GM19452 (cell line): ENCODE results near the gene TTC27.
"Not testable (repeated sequence)": the region's sequence is repeated elsewhere in the genome, so short reads cannot be mapped to it uniquely, and the experiment has no call there.

ENCODE experiments used
- ATAC-seq: cut with Tn5 transposase; IDR thresholded peaks from one replicate; pipeline ENCODE4 v1.9.1; 2021; ENCODE audit not compliant: unreplicated experiment

The TTC27 gene

GRCh38 chr2:32627814-32628579 lies at the start of gene TTC27:
Gene TTC27 (plus strand): TSS chr2:32628050. CDS start chr2:32628293, 243 bp downstream.
- ATAC-seq = peak; percentile 99

GRCh38 chr2:32591669-32592463 lies 36.0 kb upstream of the TTC27 start:
- peak; percentile 81 for ATAC-seq

- no peak for ATAC-seq
Measured at GRCh38 chr2:32594573-32594972, 33.3 kb upstream of the TTC27 start.

GRCh38 chr2:32611366-32611765 lies 16.5 kb upstream of the TTC27 start:
- no peak for ATAC-seq

GRCh38 chr2:32611771-32612170 lies 16.1 kb upstream of the TTC27 start:
- no peak for ATAC-seq

GRCh38 chr2:32614084-32614483 lies 13.8 kb upstream of the TTC27 start:
- no peak for ATAC-seq

GRCh38 chr2:32617599-32618189 lies 10.2 kb upstream of the TTC27 start:
- no peak for ATAC-seq

GRCh38 chr2:32622570-32623310 lies 5.1 kb upstream of the TTC27 start:
- ATAC-seq = no peak

GRCh38 chr2:32623311-32623706 lies 4.5 kb upstream of the TTC27 start:
- no peak for ATAC-seq

GRCh38 chr2:32624812-32625211 lies 3.0 kb upstream of the TTC27 start:
- ATAC-seq = no peak

GRCh38 chr2:32626639-32627221 lies 1.1 kb upstream of the TTC27 start:
- ATAC-seq = no peak

- ATAC-seq = peak; percentile 36
Measured at GRCh38 chr2:32627441-32627813, 423 bp upstream of the TTC27 start.

GRCh38 chr2:32632089-32632488 lies 4.2 kb downstream of the TTC27 start:
- ATAC-seq = no peak

- ATAC-seq = no peak
Measured at GRCh38 chr2:32633040-32633439, 5.2 kb downstream of the TTC27 start.

GRCh38 chr2:32638548-32638947 lies 10.7 kb downstream of the TTC27 start:
- ATAC-seq = not testable (repeated sequence)

GRCh38 chr2:32641180-32641579 lies 13.3 kb downstream of the TTC27 start:
- no peak for ATAC-seq

- no peak for ATAC-seq
Measured at GRCh38 chr2:32647180-32647651, 19.4 kb downstream of the TTC27 start.

GRCh38 chr2:32652555-32653209 lies 24.8 kb downstream of the TTC27 start:
- no peak for ATAC-seq

GRCh38 chr2:32656069-32656468 lies 28.2 kb downstream of the TTC27 start:
- no peak for ATAC-seq

GRCh38 chr2:32663864-32664263 lies 36.0 kb downstream of the TTC27 start:
- ATAC-seq = no peak
